Measurements from ENCODE around the gene UBE4A.

The UBE4A gene

GRCh38 chr11:118342503-118343161, 16.8 kb upstream of the UBE4A start, which contains the start of gene CD3D:
Gene CD3D, minus strand, starts transcription at chr11:118342705. Its CDS starts 98 bp downstream, at chr11:118342607.
- no peak for DNase-seq

GRCh38 chr11:118343248-118343647, 16.2 kb upstream of the UBE4A start:
- DNase-seq: no peak

GRCh38 chr11:118343981-118344515, 15.4 kb upstream of the UBE4A start, which contains the start of gene CD3G:
Gene CD3G, plus strand, starts transcription at chr11:118344344. Its CDS starts 80 bp downstream, at chr11:118344424.
- DNase-seq: no peak

- no peak for DNase-seq
These were observed 9.9 kb upstream of the UBE4A start for GRCh38 chr11:118349475-118349874.

GRCh38 chr11:118353084-118353710, 6.2 kb upstream of the UBE4A start:
- peak in 1 of 2 donors; percentile 20 for DNase-seq

GRCh38 chr11:118358071-118358470, 1.3 kb upstream of the UBE4A start:
- no peak for DNase-seq

GRCh38 chr11:118364956-118365615, 5.7 kb downstream of the UBE4A start:
- no peak for DNase-seq

- no peak for DNase-seq
These were observed 6.9 kb downstream of the UBE4A start for GRCh38 chr11:118366287-118366686.

- no peak for DNase-seq
These were observed 11.4 kb downstream of the UBE4A start for GRCh38 chr11:118370774-118371173.

GRCh38 chr11:118373263-118373662, 13.9 kb downstream of the UBE4A start:
- DNase-seq: no peak

- DNase-seq: no peak
These were observed 14.5 kb downstream of the UBE4A start for GRCh38 chr11:118373871-118374270.

- DNase-seq: no peak
These were observed 15.3 kb downstream of the UBE4A start for GRCh38 chr11:118374729-118375128.

- no peak for DNase-seq
These were observed 16.6 kb downstream of the UBE4A start for GRCh38 chr11:118375978-118376377.

- DNase-seq: no peak
These were observed 20.1 kb downstream of the UBE4A start for GRCh38 chr11:118379497-118379896.

GRCh38 chr11:118380571-118380970, 21.2 kb downstream of the UBE4A start:
- no peak for DNase-seq

- DNase-seq: no peak
These were observed 23.6 kb downstream of the UBE4A start for GRCh38 chr11:118382954-118383353.

- DNase-seq: no peak
These were observed 24.3 kb downstream of the UBE4A start for GRCh38 chr11:118383657-118384056.

GRCh38 chr11:118396097-118396501, 36.7 kb downstream of the UBE4A start:
- DNase-seq: no peak

GRCh38 chr11:118397448-118397847, 38.0 kb downstream of the UBE4A start:
- DNase-seq: no peak

GRCh38 chr11:118398791-118399559, 39.6 kb downstream of the UBE4A start:
- DNase-seq: no peak

- peak; percentile 91 to 93 for DNase-seq
These were observed 41.9 kb downstream of the UBE4A start, which contains the start of gene ATP5MG for GRCh38 chr11:118401151-118401879. Gene ATP5MG, plus strand, starts transcription at chr11:118401606. Its CDS starts 60 bp downstream, at chr11:118401666.
